Ascending aorta (tissue), 2 donors: Measurements from ENCODE around the gene KRTAP4-3. TPM values are rescaled to one million over a fixed set of nuclear protein-coding genes. Genes with fewer than 3 reads are reported as not detected.
"Not testable (repeated sequence)": the region's sequence is repeated elsewhere in the genome, so short reads cannot be mapped to it uniquely, and the experiment has no call there.

Source experiments
- DNase-seq, 2 donors: peaks; one replicate each; pipeline ENCODE4 v3.0.0-alpha.2; 2019; ENCODE audit warnings: low spot score in 2 of 2
- H3K27ac ChIP-seq, 2 donors: fragments of 200-600 bp; sonication (generic); one replicate each; pipeline ENCODE4 v1.5.1; 2016 to 2017; ENCODE audit warnings: mild to moderate bottlenecking in 1 of 2
- H3K27me3 ChIP-seq: fragments of 200-600 bp; sonication (generic); one replicate; pipeline ENCODE4 v1.5.1; 2017
- H3K36me3 ChIP-seq, 2 donors: fragments of 200-600 bp; sonication (generic); one replicate each; pipeline ENCODE4 v1.5.1; 2016
- H3K4me1 ChIP-seq, 2 donors: fragments of 200-600 bp; sonication (generic); one replicate each; pipeline ENCODE4 v1.5.1; 2016 to 2017; ENCODE audit warnings: mild to moderate bottlenecking in 1 of 2
- H3K4me3 ChIP-seq, 2 donors: fragments of 200-600 bp; sonication (generic); one replicate each; pipeline ENCODE4 v1.5.1; 2016 to 2017; ENCODE audit warnings: mild to moderate bottlenecking in 1 of 2
- H3K9me3 ChIP-seq, 2 donors: fragments of 200-600 bp; sonication (generic); one replicate each; pipeline ENCODE4 v1.5.1; 2016
- CTCF ChIP-seq, 3 experiments: fragments of 200-600 bp in 2 of 3; fragments of 450-650 bp in 1 of 3; sonication (generic) in 2 of 3; IDR thresholded peaks; one replicate each; pipeline ENCODE4 v1.5.1; 2016 to 2019; ENCODE audit warnings: antibody characterized with exemption in 3 of 3, mild to moderate bottlenecking in 1 of 3, moderate library complexity in 1 of 3
- intact Hi-C: fragments of 100-400 bp; cut with DNase I; formaldehyde crosslinking; loops from one replicate; pipeline ENCODE4 v1.15.1; 2023
- total RNA-seq: library from RNA; depleted of rRNA; stranded (reverse); fragments of >200 nt; gene quantifications from one replicate; pipeline ENCODE4 v1.1.0, GENCODE V29; 2016

Gene KRTAP4-3
- total RNA-seq, 1 donor from 2014 or later: not detected

GRCh38 chr17:41127371-41127770 lies 40.6 kb downstream of the KRTAP4-3 start:
- no peaks in the 10 kb centered on the region for H3K4me1 ChIP-seq
- no peak overlapping the region for H3K27ac ChIP-seq
- H3K9me3 ChIP-seq: peaks cover 0 to 7% of the 10 kb centered on the region in 2 donors
- no peaks in the 10 kb centered on the region for H3K36me3 ChIP-seq
- no peak for DNase-seq
- no peak for TF ChIP-seq CTCF (IDR thresholded peaks at IDR 0.05)
- intact Hi-C loops: no loop called here
- H3K27me3 ChIP-seq: no peaks in the 10 kb centered on the region
- no peak overlapping the region for H3K4me3 ChIP-seq

DNA sequence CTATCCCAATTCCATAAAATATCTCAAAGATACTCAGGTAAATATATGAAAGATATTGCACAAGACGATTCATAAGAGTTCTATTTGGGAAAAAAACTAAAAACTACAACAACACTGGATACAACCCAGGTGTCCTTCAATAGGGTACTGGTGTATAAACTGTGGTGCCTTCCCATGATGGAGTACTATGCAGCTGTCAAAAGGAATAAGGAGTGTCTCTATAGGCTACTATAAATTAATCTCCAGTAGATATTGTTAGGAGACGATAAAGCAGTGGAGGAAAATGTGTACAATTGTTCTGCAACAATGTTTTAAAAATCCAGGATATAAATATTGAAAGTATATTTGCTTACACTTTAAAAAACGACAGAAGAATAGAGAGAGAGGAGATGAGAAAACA lies 41.6 kb downstream of the KRTAP4-3 start:
- intact Hi-C loops: no loop called here
- Histone ChIP-seq H3K4me3 (no peak overlapping the region), H3K4me1 (no peaks in the 10 kb centered on the region), H3K27ac (no peak overlapping the region), H3K36me3 (no peaks in the 10 kb centered on the region), H3K27me3 (no peaks in the 10 kb centered on the region), H3K9me3 (peaks cover 0 to 7% of the 10 kb centered on the region in 2 donors)
- no peak for DNase-seq
- TF ChIP-seq CTCF (IDR thresholded peaks at IDR 0.05): no peak

DNA sequence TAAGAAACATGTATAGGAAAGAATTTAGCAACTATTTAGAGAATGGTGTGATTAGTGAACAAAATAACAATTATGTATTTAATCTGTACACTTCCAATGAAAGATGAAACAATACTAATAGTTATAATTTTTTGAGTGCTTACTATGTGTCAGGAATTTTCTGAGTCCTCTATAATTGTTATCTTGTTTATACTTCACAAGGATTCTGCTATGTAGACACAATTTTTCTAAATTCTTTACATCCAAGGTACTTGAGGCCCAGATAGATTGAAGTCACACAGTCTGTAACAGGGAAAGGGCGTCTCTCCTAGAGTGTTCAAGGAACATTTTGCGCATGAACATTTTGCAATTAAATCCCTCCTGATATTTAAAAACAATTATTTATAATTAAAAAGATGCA lies 43.0 kb downstream of the KRTAP4-3 start:
- no peak for DNase-seq
- Histone ChIP-seq H3K36me3 (no peaks in the 10 kb centered on the region), H3K27me3 (no peaks in the 10 kb centered on the region), H3K4me1 (no peaks in the 10 kb centered on the region), H3K9me3 (peaks cover 0 to 7% of the 10 kb centered on the region in 2 donors), H3K4me3 (no peak overlapping the region), H3K27ac (no peak overlapping the region)
- intact Hi-C loops: no loop called here
- no peak for TF ChIP-seq CTCF (IDR thresholded peaks at IDR 0.05)

GRCh38 chr17:41123991-41124371 lies 44.0 kb downstream of the KRTAP4-3 start, which contains the start of gene KRTAP4-12:
Gene KRTAP4-12 (minus strand): TSS chr17:41124182. CDS start chr17:41124122, 60 bp downstream.
- intact Hi-C loops, H3K4me3 ChIP-seq, H3K36me3 ChIP-seq, DNase-seq, H3K4me1 ChIP-seq, H3K9me3 ChIP-seq, H3K27me3 ChIP-seq, H3K27ac ChIP-seq: not testable (repeated sequence)

DNA sequence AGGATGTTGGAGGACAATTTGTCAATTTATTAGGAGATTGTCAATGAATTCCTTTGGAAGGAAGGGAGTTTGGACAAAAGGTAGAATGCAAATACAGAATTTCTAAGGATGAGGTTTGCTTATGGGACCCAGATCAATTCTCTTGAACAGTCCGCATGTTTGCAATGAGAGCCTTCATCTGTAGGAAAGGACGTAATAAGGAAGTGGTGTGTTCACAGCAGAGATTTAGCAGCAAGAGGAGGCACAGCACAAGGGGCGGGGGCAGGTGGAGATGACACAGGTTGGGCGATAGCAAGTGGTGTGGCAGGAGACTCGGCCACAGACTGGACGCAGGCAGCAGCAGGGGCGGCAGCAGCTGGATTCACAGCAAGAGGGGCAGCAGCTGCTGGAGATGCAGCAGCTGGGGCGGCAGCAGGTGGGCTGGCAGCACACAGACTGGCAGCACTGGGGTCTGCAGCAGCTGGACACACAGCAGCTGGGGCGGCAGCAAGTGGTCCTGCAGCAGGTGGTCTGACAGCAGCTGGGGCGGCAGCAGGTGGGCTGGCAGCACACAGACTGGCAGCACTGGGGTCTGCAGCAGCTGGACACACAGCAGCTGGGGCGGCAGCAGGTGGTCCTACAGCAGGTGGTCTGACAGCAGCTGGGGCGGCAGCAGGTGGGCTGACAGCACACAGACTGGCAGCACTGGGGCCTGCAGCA lies 44.6 kb downstream of the KRTAP4-3 start:
- H3K4me3 ChIP-seq, H3K9me3 ChIP-seq, H3K27ac ChIP-seq, H3K4me1 ChIP-seq, H3K36me3 ChIP-seq, DNase-seq, intact Hi-C loops, H3K27me3 ChIP-seq: not testable (repeated sequence)

- H3K4me1 ChIP-seq: no peaks in the 10 kb centered on the region
- no peak for TF ChIP-seq CTCF (IDR thresholded peaks at IDR 0.05)
- no peaks in the 10 kb centered on the region for H3K27me3 ChIP-seq
- no peak overlapping the region for H3K4me3 ChIP-seq
- H3K36me3 ChIP-seq: no peaks in the 10 kb centered on the region
- H3K9me3 ChIP-seq: no peaks in the 10 kb centered on the region
- no peak for DNase-seq
- no peak overlapping the region for H3K27ac ChIP-seq
- intact Hi-C loops: no loop called here
Observed at GRCh38 chr17:41121742-41122141, 46.3 kb downstream of the KRTAP4-3 start.

GRCh38 chr17:41119696-41120690 lies 48.0 kb downstream of the KRTAP4-3 start:
- H3K36me3 ChIP-seq, H3K27ac ChIP-seq, DNase-seq, H3K4me1 ChIP-seq, intact Hi-C loops, H3K4me3 ChIP-seq, H3K27me3 ChIP-seq, H3K9me3 ChIP-seq: not testable (repeated sequence)
